GM23338 (cell line): ENCODE data around the gene DTD2. TPM values are rescaled to one million over a fixed set of nuclear protein-coding genes. Genes with fewer than 3 reads are reported as not detected.

Experiments
- ATAC-seq: fragments of 200-7000 bp; cut with Tn5 transposase; 3 replicates; pipeline ENCODE4 v1.9.1; 2020
- DNase-seq: peaks from one replicate; pipeline ENCODE4 v3.0.0-alpha.2; 2015; ENCODE audit warnings: low spot score
- H2AFZ ChIP-seq: fragments of 200-600 bp; sonication (generic); 2 replicates; pipeline ENCODE4 v1.8.0; 2016; ENCODE audit warnings: antibody characterized with exemption, mild to moderate bottlenecking, moderate library complexity
- H3F3A ChIP-seq: fragments of 200-600 bp; sonication (generic); replicated peaks from 2 replicates; pipeline ENCODE4 v1.8.0; 2017; ENCODE audit warnings: antibody characterized with exemption, mixed run types, low read depth
- H3K27ac ChIP-seq: fragments of 200-600 bp; sonication (generic); 2 replicates; pipeline ENCODE4 v1.6.1; 2016; ENCODE audit warnings: low read depth
- H3K27me3 ChIP-seq: fragments of 200-600 bp; sonication (generic); 2 replicates; pipeline ENCODE4 v1.8.0; 2016; ENCODE audit warnings: mild to moderate bottlenecking, mixed run types, moderate library complexity; ENCODE audit not compliant: insufficient read depth
- H3K36me3 ChIP-seq: fragments of 200-600 bp; sonication (generic); 2 replicates; pipeline ENCODE4 v1.8.0; 2016; ENCODE audit warnings: mild to moderate bottlenecking; ENCODE audit not compliant: insufficient read depth
- H3K4me1 ChIP-seq: fragments of 200-600 bp; sonication (generic); 2 replicates; pipeline ENCODE4 v1.8.0; 2016; ENCODE audit warnings: mild to moderate bottlenecking, moderate library complexity; ENCODE audit not compliant: insufficient read depth
- H3K4me2 ChIP-seq: fragments of 200-600 bp; sonication (generic); 2 replicates; pipeline ENCODE4 v1.7.1; 2017; ENCODE audit warnings: mixed run types
- H3K4me3 ChIP-seq: fragments of 200-600 bp; sonication (generic); 2 replicates; pipeline ENCODE4 v1.6.1; 2016; ENCODE audit warnings: mixed run types
- H3K79me2 ChIP-seq: fragments of 200-600 bp; sonication (generic); replicated peaks from 2 replicates; pipeline ENCODE4 v1.8.0; 2017; ENCODE audit warnings: mild to moderate bottlenecking; ENCODE audit not compliant: insufficient read depth
- H3K9me2 ChIP-seq: fragments of 200-600 bp; sonication (generic); 2 replicates; pipeline ENCODE4 v1.8.0; 2017; ENCODE audit not compliant: insufficient read depth
- H4K20me1 ChIP-seq: fragments of 200-600 bp; sonication (generic); replicated peaks from 2 replicates; pipeline ENCODE4 v1.8.0; 2017; ENCODE audit warnings: mild to moderate bottlenecking; ENCODE audit not compliant: insufficient read depth
- H3K27ac Mint-ChIP-seq: 2 replicates; pipeline ENCODE4 v1.8.0; 2020; ENCODE audit warnings: inconsistent platforms, mild to moderate bottlenecking, moderate library complexity, mixed read lengths
- H3K27me3 Mint-ChIP-seq: 3 replicates; pipeline ENCODE4 v1.8.0; 2022; ENCODE audit warnings: low read depth, mild to moderate bottlenecking, moderate library complexity, mixed read lengths, inconsistent platforms; ENCODE audit not compliant: insufficient read depth, poor library complexity
- H3K36me3 Mint-ChIP-seq: 3 replicates; pipeline ENCODE4 v1.8.0; 2021; ENCODE audit warnings: low read depth, mild to moderate bottlenecking, inconsistent platforms, moderate library complexity, mixed read lengths
- H3K4me1 Mint-ChIP-seq: 3 replicates; pipeline ENCODE4 v1.8.0; 2020; ENCODE audit warnings: mild to moderate bottlenecking, inconsistent platforms, mixed read lengths
- H3K4me3 Mint-ChIP-seq: 3 replicates; pipeline ENCODE4 v1.8.0; 2021; ENCODE audit warnings: moderate library complexity, mild to moderate bottlenecking, inconsistent platforms, mixed read lengths
- H3K9me3 Mint-ChIP-seq: 3 replicates; pipeline ENCODE4 v1.8.0; 2020; ENCODE audit warnings: moderate library complexity, mild to moderate bottlenecking, inconsistent platforms, mixed read lengths
- CREB1 ChIP-seq: fragments of 250-450 bp; sonication (Bioruptor Pico); IDR thresholded peaks from 2 replicates; pipeline ENCODE4 v1.5.0; 2020; ENCODE audit warnings: low read depth, mild to moderate bottlenecking, moderate library complexity
- EZH2phosphoT487 ChIP-seq: fragments of 200-600 bp; sonication (generic); IDR thresholded peaks from one replicate; pipeline ENCODE4 v1.8.1; 2018; ENCODE audit warnings: antibody characterized with exemption; ENCODE audit not compliant: unreplicated experiment
- POLR2AphosphoS5 ChIP-seq: IDR thresholded peaks from 2 replicates; pipeline ENCODE4 v1.6.1; 2016; ENCODE audit warnings: antibody characterized with exemption, low read depth
- STAT1 ChIP-seq: IDR thresholded peaks from one replicate; pipeline ENCODE4 v1.6.1; 2016; ENCODE audit warnings: antibody characterized with exemption; ENCODE audit not compliant: unreplicated experiment
- long read RNA-seq: library from polyadenylated mRNA; unstranded; transcript quantifications from one replicate; pipeline ENCODE4 v2.0.0, GENCODE V29; 2020; ENCODE audit not compliant: unreplicated experiment
- polyA plus RNA-seq: library from polyadenylated mRNA; unstranded; fragments of >200 nt; fragmentation: Nextera tagmentation; extraction: Ambion mirVana; gene quantifications from 2 replicates; pipeline ENCODE4 v1.2.1, GENCODE V29; 2016
- total RNA-seq: library from RNA; depleted of rRNA; stranded (reverse); fragments of >200 nt; shearing (Covaris generic); gene quantifications from 2 replicates; pipeline ENCODE4 v1.2.3, GENCODE V29; 2014; rRNA removed
- TF ChIP-seq, protein P1 (sequence below): fragments of 250-450 bp; sonication (Bioruptor Pico); IDR thresholded peaks from 2 replicates; pipeline ENCODE4 v1.5.0; 2020; ENCODE audit warnings: mild to moderate bottlenecking, moderate library complexity
- TF ChIP-seq, protein P2 (sequence below), 2 experiments: fragments of 200-600 bp in 1 of 2; sonication (generic) in 1 of 2; conservative IDR thresholded peaks; 2 replicates each; pipeline versions ENCODE4 v1.5.1 to v1.6.1; 2016 to 2017; ENCODE audit warnings: antibody characterized with exemption in 2 of 2, low read depth in 2 of 2, mild to moderate bottlenecking in 2 of 2, moderate library complexity in 1 of 2
- TF ChIP-seq, protein P3 (sequence below): IDR thresholded peaks from one replicate; pipeline ENCODE4 v1.6.1; 2018; ENCODE audit warnings: antibody characterized with exemption; ENCODE audit not compliant: unreplicated experiment

The DTD2 gene
- total RNA-seq, result 37.5 and 39.0 TPM in 2 replicates
- 6.3 and 8.6 TPM in 2 replicates for polyA plus RNA-seq
- long read RNA-seq, partial matches to known transcripts, result 0 of 1 reads
- long read RNA-seq, other reads (novel, unspliced or antisense), result 0 of 1 reads

DNA sequence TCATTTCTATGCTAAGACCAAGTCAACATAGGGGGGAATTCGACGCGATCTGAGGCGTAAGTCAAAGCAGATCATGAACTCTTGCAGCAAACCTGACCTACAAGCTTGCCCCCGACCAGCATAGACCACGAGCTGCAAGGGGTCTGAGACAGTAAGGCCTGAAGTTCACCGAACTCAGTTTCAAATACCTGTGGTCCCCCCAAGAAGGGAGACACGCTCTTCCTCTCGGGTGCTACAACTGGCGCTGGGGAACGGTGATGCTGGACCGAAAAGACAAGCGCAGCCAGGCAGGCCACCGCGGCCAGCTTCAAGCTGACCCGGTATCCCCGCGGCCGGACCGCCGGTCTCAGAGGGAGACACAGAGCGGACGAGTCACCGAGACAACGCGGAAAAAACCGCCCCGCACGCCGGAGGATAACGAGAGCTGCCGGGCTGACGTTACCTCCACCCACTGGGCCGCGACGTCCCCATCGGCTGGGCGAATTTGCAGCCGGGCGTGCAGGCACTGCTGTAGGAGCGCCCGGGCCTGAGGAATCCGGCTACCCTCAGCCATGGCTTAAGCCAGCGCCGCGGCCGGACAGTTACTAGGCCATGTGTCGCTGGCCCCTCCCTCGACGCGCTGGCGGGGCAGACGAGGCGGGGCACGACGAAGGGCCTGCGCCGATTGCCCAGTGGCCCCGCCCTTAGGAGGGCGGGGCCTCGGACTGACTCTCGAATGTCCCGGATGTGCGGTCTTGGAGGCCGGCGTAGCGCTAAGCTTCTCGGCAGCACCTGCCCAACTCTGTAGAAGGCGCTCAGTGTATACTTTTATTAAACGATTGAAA is at the start of gene DTD2:
DTD2 (minus strand) TSS at position 666 of the 824 bp plus-strand sequence; CDS start at position 553, 113 bp downstream.
- Histone ChIP-seq H3K9me2 (no peaks in the 10 kb centered on the region), H4K20me1 (no peaks in the 10 kb centered on the region), H3K27me3 (no peaks in the 10 kb centered on the region), H3K4me3 (peak within 1 kb of the TSS; percentile 66), H3K36me3 (0 out of 2 replicates have a peak, but pooled peaks cover 4% of the 10 kb centered on the region), H3K79me2 (peaks cover 7% of the 10 kb centered on the region; the same call in 1 of the 2 replicates), H3K27ac (peak within 1 kb of the TSS; percentile 90), H3K4me1 (peaks cover 6% of the 10 kb centered on the region), H2AFZ (peak within 1 kb of the TSS; percentile 72), H3F3A (no peaks in the 10 kb centered on the region), H3K4me2 (peak within 1 kb of the TSS; percentile 79)
- DNase-seq (peak; percentile 97), ATAC-seq (peak; percentile 99)
- Mint-ChIP-seq H3K27me3 (peaks cover 5% of the 10 kb centered on the region), H3K9me3 (no peaks in the 10 kb centered on the region; the same call in 2 of the 3 replicates), H3K4me1 (peaks cover 23% of the 10 kb centered on the region), H3K27ac (peak within 1 kb of the TSS; percentile 99), H3K4me3 (peak within 1 kb of the TSS; percentile 99), H3K36me3 (peaks cover 9% of the 10 kb centered on the region; the same call in 2 of the 3 replicates)
- TF ChIP-seq POLR2AphosphoS5 (peak; percentile 91), CREB1 (CRISPR knock-in tag) (peak; percentile 72)
- TF ChIP-seq, protein P1, sequence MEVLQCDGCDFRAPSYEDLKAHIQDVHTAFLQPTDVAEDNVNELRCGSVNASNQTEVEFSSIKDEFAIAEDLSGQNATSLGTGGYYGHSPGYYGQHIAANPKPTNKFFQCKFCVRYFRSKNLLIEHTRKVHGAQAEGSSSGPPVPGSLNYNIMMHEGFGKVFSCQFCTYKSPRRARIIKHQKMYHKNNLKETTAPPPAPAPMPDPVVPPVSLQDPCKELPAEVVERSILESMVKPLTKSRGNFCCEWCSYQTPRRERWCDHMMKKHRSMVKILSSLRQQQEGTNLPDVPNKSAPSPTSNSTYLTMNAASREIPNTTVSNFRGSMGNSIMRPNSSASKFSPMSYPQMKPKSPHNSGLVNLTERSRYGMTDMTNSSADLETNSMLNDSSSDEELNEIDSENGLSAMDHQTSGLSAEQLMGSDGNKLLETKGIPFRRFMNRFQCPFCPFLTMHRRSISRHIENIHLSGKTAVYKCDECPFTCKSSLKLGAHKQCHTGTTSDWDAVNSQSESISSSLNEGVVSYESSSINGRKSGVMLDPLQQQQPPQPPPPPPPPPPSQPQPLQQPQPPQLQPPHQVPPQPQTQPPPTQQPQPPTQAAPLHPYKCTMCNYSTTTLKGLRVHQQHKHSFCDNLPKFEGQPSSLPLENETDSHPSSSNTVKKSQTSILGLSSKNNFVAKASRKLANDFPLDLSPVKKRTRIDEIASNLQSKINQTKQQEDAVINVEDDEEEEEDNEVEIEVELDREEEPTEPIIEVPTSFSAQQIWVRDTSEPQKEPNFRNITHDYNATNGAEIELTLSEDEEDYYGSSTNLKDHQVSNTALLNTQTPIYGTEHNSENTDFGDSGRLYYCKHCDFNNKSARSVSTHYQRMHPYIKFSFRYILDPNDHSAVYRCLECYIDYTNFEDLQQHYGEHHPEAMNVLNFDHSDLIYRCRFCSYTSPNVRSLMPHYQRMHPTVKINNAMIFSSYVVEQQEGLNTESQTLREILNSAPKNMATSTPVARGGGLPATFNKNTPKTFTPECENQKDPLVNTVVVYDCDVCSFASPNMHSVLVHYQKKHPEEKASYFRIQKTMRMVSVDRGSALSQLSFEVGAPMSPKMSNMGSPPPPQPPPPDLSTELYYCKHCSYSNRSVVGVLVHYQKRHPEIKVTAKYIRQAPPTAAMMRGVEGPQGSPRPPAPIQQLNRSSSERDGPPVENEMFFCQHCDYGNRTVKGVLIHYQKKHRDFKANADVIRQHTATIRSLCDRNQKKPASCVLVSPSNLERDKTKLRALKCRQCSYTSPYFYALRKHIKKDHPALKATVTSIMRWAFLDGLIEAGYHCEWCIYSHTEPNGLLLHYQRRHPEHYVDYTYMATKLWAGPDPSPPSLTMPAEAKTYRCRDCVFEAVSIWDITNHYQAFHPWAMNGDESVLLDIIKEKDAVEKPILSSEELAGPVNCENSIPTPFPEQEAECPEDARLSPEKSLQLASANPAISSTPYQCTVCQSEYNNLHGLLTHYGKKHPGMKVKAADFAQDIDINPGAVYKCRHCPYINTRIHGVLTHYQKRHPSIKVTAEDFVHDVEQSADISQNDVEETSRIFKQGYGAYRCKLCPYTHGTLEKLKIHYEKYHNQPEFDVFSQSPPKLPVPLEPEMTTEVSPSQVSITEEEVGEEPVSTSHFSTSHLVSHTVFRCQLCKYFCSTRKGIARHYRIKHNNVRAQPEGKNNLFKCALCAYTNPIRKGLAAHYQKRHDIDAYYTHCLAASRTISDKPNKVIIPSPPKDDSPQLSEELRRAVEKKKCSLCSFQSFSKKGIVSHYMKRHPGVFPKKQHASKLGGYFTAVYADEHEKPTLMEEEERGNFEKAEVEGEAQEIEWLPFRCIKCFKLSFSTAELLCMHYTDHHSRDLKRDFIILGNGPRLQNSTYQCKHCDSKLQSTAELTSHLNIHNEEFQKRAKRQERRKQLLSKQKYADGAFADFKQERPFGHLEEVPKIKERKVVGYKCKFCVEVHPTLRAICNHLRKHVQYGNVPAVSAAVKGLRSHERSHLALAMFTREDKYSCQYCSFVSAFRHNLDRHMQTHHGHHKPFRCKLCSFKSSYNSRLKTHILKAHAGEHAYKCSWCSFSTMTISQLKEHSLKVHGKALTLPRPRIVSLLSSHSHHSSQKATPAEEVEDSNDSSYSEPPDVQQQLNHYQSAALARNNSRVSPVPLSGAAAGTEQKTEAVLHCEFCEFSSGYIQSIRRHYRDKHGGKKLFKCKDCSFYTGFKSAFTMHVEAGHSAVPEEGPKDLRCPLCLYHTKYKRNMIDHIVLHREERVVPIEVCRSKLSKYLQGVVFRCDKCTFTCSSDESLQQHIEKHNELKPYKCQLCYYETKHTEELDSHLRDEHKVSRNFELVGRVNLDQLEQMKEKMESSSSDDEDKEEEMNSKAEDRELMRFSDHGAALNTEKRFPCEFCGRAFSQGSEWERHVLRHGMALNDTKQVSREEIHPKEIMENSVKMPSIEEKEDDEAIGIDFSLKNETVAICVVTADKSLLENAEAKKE, result no peak

DNA sequence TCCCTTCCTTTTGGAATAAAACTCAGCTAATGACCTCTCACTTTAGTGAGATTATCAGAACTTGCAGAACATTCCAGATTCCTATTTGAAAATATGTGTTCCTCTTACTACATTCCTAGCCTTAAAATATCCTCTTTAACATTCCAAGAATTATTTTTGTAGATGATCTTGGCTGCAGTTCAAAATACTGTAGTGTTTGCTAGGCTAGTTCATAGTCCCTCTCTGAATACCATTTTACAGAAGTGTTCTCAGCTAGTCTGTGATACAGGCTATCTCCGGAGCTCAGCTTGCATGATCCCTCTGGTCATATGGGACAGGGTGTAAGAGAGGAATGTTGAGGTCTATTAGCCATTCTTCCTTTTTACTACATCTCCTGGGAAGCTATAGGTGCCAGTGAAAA is 48.1 kb upstream of the DTD2 start:
- H4K20me1 ChIP-seq, result no peaks in the 10 kb centered on the region
- Mint-ChIP-seq H3K36me3 (no peaks in the 10 kb centered on the region), H3K9me3 (no peaks in the 10 kb centered on the region), H3K4me1 (no peaks in the 10 kb centered on the region), H3K4me3 (no peak overlapping the region), H3K27me3 (no peaks in the 10 kb centered on the region), H3K27ac (no peak overlapping the region)
- H2AFZ ChIP-seq, result no peak overlapping the region
- TF ChIP-seq STAT1, result no peak
- TF ChIP-seq, protein P2, sequence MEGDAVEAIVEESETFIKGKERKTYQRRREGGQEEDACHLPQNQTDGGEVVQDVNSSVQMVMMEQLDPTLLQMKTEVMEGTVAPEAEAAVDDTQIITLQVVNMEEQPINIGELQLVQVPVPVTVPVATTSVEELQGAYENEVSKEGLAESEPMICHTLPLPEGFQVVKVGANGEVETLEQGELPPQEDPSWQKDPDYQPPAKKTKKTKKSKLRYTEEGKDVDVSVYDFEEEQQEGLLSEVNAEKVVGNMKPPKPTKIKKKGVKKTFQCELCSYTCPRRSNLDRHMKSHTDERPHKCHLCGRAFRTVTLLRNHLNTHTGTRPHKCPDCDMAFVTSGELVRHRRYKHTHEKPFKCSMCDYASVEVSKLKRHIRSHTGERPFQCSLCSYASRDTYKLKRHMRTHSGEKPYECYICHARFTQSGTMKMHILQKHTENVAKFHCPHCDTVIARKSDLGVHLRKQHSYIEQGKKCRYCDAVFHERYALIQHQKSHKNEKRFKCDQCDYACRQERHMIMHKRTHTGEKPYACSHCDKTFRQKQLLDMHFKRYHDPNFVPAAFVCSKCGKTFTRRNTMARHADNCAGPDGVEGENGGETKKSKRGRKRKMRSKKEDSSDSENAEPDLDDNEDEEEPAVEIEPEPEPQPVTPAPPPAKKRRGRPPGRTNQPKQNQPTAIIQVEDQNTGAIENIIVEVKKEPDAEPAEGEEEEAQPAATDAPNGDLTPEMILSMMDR (conservative IDR thresholded peaks at IDR 0.05; ENCODE audit: low read depth in 2 of 2), result no peak
- TF ChIP-seq, protein P3, sequence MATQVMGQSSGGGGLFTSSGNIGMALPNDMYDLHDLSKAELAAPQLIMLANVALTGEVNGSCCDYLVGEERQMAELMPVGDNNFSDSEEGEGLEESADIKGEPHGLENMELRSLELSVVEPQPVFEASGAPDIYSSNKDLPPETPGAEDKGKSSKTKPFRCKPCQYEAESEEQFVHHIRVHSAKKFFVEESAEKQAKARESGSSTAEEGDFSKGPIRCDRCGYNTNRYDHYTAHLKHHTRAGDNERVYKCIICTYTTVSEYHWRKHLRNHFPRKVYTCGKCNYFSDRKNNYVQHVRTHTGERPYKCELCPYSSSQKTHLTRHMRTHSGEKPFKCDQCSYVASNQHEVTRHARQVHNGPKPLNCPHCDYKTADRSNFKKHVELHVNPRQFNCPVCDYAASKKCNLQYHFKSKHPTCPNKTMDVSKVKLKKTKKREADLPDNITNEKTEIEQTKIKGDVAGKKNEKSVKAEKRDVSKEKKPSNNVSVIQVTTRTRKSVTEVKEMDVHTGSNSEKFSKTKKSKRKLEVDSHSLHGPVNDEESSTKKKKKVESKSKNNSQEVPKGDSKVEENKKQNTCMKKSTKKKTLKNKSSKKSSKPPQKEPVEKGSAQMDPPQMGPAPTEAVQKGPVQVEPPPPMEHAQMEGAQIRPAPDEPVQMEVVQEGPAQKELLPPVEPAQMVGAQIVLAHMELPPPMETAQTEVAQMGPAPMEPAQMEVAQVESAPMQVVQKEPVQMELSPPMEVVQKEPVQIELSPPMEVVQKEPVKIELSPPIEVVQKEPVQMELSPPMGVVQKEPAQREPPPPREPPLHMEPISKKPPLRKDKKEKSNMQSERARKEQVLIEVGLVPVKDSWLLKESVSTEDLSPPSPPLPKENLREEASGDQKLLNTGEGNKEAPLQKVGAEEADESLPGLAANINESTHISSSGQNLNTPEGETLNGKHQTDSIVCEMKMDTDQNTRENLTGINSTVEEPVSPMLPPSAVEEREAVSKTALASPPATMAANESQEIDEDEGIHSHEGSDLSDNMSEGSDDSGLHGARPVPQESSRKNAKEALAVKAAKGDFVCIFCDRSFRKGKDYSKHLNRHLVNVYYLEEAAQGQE, result no peak
- no peak for TF ChIP-seq EZH2phosphoT487
- no peak for TF ChIP-seq POLR2AphosphoS5
- H3K4me2 ChIP-seq, result no peak overlapping the region
- no peaks in the 10 kb centered on the region for H3K79me2 ChIP-seq
- H3F3A ChIP-seq, result no peaks in the 10 kb centered on the region
- H3K9me2 ChIP-seq, result no peaks in the 10 kb centered on the region
- ATAC-seq, result no peak
- H3K27ac ChIP-seq, result no peak overlapping the region
- no peak overlapping the region for H3K4me3 ChIP-seq
- H3K4me1 ChIP-seq, result no peaks in the 10 kb centered on the region
- DNase-seq, result no peak
- H3K27me3 ChIP-seq, result no peaks in the 10 kb centered on the region
- no peaks in the 10 kb centered on the region; the same call in 1 of the 2 replicates for H3K36me3 ChIP-seq
